Measurements from ENCODE around the gene CSGALNACT2. TPM values are rescaled to one million over a fixed set of nuclear protein-coding genes. Genes with fewer than 3 reads are reported as not detected.

CSGALNACT2 gene
- total RNA-seq, 2 donors from 2014 or later = 35.9 to 45.1 TPM

DNA sequence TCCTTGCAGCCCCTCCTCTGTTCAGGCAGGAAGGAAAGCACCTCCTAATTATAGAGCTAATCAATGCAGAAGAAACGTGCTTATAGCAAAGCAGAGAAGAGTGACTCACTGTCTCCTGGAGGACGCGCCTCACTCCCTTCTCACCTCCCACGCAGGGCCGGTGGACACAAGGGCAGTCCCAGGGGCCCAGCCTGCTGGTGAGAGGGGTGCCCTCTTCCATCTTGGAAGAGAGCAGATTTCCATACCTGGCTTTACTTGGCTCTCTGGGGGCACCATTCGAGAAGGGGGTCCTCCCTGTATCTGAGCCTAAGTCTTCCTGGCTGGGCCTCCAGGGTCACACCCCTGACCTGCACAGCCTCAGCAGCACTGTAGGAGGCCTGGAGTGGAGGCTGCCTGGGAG, 72.8 kb downstream of the CSGALNACT2 start:
- DNase-seq (ENCODE audit: low spot score) = no peak

DNA sequence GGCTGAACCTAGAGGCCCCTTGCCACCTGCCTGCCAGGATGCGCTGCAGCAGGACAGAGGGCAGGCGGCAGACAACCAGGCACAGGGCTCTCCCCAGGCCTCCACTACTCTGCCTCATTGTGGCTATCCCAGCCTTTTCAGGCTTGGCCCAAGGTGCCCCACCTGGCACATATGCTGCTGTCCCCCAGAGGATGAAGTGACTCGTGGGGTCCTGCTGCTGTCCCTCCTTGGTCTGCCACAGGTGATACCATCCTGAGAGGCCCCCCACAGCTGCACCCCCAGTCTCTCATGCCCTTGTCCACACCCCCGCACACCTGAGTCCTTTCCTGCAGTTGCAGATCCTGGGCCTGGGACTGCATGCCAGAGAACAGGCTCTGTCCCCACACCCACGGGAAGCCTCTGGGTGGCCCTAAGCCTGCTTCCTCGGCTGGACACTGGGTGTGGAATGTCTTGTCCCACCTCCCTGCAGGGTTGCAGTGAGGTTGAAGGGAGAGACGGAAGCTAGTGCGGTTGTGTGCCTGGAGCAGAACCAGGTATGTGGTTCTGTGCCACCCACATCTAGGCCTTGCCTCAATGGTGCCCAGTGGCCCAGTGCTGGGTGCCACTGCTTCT, 73.3 kb downstream of the CSGALNACT2 start:
- no peak for DNase-seq (ENCODE audit: low spot score)
- no peak for ATAC-seq (ENCODE audit: insufficient number of reproducible peaks, low FRiP score, low read depth)
- Histone ChIP-seq H3K4me3 (no peak overlapping the region), H3K9me3 (no peaks in the 10 kb centered on the region), H3K27me3 (replicated peaks; ENCODE audit: insufficient read depth) (no peaks in the 10 kb centered on the region), H3K36me3 (no peaks in the 10 kb centered on the region), H3K4me1 (ENCODE audit: control insufficient read depth in 1 of 2, low read depth in 2 of 2) (no peaks in the 10 kb centered on the region), H3K27ac (no peak overlapping the region)
- TF ChIP-seq, protein P1, sequence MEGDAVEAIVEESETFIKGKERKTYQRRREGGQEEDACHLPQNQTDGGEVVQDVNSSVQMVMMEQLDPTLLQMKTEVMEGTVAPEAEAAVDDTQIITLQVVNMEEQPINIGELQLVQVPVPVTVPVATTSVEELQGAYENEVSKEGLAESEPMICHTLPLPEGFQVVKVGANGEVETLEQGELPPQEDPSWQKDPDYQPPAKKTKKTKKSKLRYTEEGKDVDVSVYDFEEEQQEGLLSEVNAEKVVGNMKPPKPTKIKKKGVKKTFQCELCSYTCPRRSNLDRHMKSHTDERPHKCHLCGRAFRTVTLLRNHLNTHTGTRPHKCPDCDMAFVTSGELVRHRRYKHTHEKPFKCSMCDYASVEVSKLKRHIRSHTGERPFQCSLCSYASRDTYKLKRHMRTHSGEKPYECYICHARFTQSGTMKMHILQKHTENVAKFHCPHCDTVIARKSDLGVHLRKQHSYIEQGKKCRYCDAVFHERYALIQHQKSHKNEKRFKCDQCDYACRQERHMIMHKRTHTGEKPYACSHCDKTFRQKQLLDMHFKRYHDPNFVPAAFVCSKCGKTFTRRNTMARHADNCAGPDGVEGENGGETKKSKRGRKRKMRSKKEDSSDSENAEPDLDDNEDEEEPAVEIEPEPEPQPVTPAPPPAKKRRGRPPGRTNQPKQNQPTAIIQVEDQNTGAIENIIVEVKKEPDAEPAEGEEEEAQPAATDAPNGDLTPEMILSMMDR (IDR thresholded peaks at IDR 0.05) = no peak

More for the DNA sequence above, 72.8 kb downstream of the CSGALNACT2 start:
- no peaks in the 10 kb centered on the region for H3K36me3 ChIP-seq
- H3K4me3 ChIP-seq = no peak overlapping the region
- H3K27me3 ChIP-seq (replicated peaks; ENCODE audit: insufficient read depth) = no peaks in the 10 kb centered on the region
- H3K27ac ChIP-seq = no peak overlapping the region
- ATAC-seq (ENCODE audit: insufficient number of reproducible peaks, low FRiP score, low read depth) = no peak
- H3K9me3 ChIP-seq = no peaks in the 10 kb centered on the region
- TF ChIP-seq, protein P1 (IDR thresholded peaks at IDR 0.05) = no peak
- H3K4me1 ChIP-seq (ENCODE audit: control insufficient read depth in 1 of 2, low read depth in 2 of 2) = no peaks in the 10 kb centered on the region

DNA sequence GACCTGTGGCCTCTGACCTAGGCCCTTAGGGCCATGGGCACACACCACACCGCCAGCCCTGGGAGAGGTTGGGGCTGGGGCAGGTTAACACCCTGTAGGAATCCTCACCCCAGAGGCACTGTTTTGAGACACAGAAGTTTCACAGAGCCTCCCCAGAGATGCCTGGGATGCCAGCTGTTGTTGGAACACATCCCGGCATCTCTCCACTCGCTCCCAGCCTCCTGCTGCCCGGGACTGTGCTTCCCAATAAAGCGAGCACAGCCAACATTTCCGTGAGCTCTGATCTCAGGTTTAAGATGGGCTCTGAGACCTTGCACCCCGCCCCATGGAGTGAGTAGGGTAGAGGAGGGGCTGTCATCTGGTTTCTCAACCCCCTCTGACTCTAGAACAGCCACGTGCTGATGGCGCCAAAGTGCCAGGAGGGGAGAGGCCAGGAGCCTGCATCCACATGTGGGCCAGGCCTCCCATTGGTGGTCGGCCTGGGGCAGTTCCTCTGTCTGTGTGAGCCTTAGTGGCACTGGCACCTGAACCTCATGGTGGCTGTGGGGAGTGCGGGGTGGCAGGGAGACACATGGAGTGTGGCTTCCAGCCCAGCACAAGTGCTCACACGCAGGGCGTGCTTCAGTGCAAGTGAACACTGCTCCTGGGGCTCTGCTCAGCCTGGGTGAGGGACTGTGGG, 73.9 kb downstream of the CSGALNACT2 start:
- ATAC-seq (ENCODE audit: insufficient number of reproducible peaks, low FRiP score, low read depth) = no peak
- no peaks in the 10 kb centered on the region for H3K27me3 ChIP-seq (replicated peaks; ENCODE audit: insufficient read depth)
- no peaks in the 10 kb centered on the region for H3K36me3 ChIP-seq
- no peak overlapping the region for H3K4me3 ChIP-seq
- TF ChIP-seq, protein P1 (IDR thresholded peaks at IDR 0.05) = no peak
- no peaks in the 10 kb centered on the region for H3K9me3 ChIP-seq
- no peak for DNase-seq (ENCODE audit: low spot score)
- no peaks in the 10 kb centered on the region for H3K4me1 ChIP-seq (ENCODE audit: control insufficient read depth in 1 of 2, low read depth in 2 of 2)
- no peak overlapping the region for H3K27ac ChIP-seq

DNA sequence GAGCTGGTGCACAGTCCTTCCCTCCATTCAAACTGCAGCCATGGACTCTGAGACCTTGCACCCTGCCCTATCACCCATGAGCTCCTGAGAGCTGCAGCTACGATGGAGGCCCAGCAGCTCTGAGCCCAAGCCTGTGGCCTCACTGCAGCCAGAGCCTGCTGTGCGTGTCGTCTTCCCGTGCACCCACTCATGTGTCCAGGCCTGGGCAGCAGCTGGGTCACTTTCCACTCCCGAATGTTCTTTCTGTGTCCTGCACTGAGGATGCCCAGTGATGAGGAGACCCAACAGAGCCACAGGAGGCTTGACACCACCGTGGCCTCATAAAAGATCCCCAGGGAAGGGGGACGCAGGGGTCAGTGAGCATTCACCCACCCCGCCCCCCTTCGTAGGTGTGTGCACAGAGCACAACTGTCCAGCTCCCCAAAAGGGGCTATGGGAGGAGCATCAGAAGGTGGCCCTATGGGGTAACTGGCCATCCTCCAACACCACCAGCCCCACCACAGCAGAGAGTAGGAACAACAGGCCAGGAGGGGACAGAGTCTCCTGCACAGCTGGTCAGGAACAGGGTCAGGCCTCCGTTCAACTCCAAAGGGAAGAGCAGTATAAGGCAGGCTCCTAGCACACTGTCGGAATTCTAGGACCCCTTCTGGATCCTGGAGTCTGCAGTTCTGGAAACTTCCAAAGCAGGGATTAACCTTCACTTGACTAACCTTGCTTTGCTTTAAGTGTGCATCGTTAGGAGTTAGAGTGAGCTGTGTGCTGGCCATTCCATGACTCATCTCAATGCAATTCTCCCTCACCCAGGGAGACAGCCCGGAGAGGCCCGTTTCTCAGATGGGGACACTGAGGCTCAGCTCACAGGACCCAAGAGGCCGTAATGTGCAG, 76.1 kb downstream of the CSGALNACT2 start:
- Histone ChIP-seq H3K27me3 (replicated peaks; ENCODE audit: insufficient read depth) (no peaks in the 10 kb centered on the region), H3K27ac (no peak overlapping the region), H3K9me3 (no peaks in the 10 kb centered on the region), H3K4me3 (no peak overlapping the region), H3K36me3 (no peaks in the 10 kb centered on the region), H3K4me1 (ENCODE audit: control insufficient read depth in 1 of 2, low read depth in 2 of 2) (no peaks in the 10 kb centered on the region)
- ATAC-seq (ENCODE audit: insufficient number of reproducible peaks, low FRiP score, low read depth) = no peak
- TF ChIP-seq, protein P1 (IDR thresholded peaks at IDR 0.05) = no peak
- no peak for DNase-seq (ENCODE audit: low spot score)

DNA sequence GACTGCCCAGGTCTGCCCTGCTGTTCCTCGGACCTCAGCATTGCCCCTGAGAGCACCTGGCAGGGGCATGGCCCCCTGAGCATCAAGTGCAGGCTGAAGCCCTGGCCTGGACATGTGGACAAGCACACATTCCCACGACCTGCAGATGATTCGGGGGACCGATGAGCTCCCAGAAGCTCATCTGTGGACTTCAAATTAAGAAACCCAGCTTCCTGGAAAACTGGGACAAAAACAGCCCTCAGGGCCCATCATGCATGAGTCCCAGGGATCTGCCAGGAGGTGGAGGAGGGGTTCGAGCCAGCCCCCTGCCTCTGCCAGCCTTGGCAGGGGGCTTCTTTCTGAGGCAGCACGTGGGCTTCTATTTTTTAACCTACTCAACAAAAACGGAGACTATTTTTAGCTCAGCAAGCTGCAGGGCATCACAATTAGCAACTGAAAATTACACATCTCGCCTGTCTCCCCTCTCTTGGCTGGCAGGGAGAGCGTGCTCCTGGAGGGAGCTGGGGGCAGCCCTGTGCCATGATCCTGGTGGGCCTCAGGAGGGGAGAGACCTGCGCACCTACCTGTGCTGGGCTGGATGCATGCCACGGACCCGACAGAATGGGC, 76.8 kb downstream of the CSGALNACT2 start:
- H3K27me3 ChIP-seq (replicated peaks; ENCODE audit: insufficient read depth) = no peaks in the 10 kb centered on the region
- no peaks in the 10 kb centered on the region for H3K36me3 ChIP-seq
- ATAC-seq (ENCODE audit: insufficient number of reproducible peaks, low FRiP score, low read depth) (no peak), DNase-seq (ENCODE audit: low spot score) (no peak)
- H3K4me3 ChIP-seq = no peak overlapping the region
- TF ChIP-seq, protein P1 (IDR thresholded peaks at IDR 0.05) = no peak
- H3K4me1 ChIP-seq (ENCODE audit: control insufficient read depth in 1 of 2, low read depth in 2 of 2) = no peaks in the 10 kb centered on the region
- no peak overlapping the region for H3K27ac ChIP-seq
- no peaks in the 10 kb centered on the region for H3K9me3 ChIP-seq
